HepG2 (cell line): Measurements from ENCODE around the gene CHDH. TPM values are rescaled to one million over a fixed set of nuclear protein-coding genes. Genes with fewer than 3 reads are reported as not detected.

Source experiments
- DMAP1 ChIP-seq: IDR thresholded peaks from 2 replicates; pipeline ENCODE4 v1.6.1; 2016
- RARG ChIP-seq: sonication (generic); formaldehyde crosslinking; IDR thresholded peaks from 2 replicates; pipeline ENCODE4 v1.4.0; 2020; ENCODE audit warnings: low read depth, mild to moderate bottlenecking, missing genetic modification reagents
- RBAK ChIP-seq: sonication (generic); formaldehyde crosslinking; IDR thresholded peaks from 2 replicates; pipeline ENCODE4 v1.5.1; 2020; ENCODE audit warnings: mild to moderate bottlenecking, missing genetic modification reagents
- SMAD9 ChIP-seq: sonication (generic); formaldehyde crosslinking; IDR thresholded peaks from 2 replicates; pipeline ENCODE4 v1.5.1; 2020; ENCODE audit warnings: mild to moderate bottlenecking, missing genetic modification reagents
- TBP ChIP-seq: sonication (generic); formaldehyde crosslinking; IDR thresholded peaks from 2 replicates; pipeline ENCODE4 v1.5.0; 2020; ENCODE audit warnings: missing genetic modification reagents
- ZBTB20 ChIP-seq: sonication (generic); formaldehyde crosslinking; IDR thresholded peaks from 2 replicates; pipeline ENCODE4 v1.8.1; 2023; ENCODE audit warnings: missing genetic modification reagents, low read depth, mild to moderate bottlenecking, borderline replicate concordance
- ZFP82 ChIP-seq: sonication (generic); formaldehyde crosslinking; IDR thresholded peaks from 2 replicates; pipeline ENCODE4 v1.5.1; 2020; ENCODE audit warnings: mild to moderate bottlenecking, missing genetic modification reagents, borderline replicate concordance
- ZNF101 ChIP-seq: sonication (generic); formaldehyde crosslinking; IDR thresholded peaks from 2 replicates; pipeline ENCODE4 v1.4.0; 2020; ENCODE audit warnings: mild to moderate bottlenecking, low read depth, missing genetic modification reagents, borderline replicate concordance
- ZNF383 ChIP-seq: sonication (generic); formaldehyde crosslinking; IDR thresholded peaks from 2 replicates; pipeline ENCODE4 v1.4.0; 2020; ENCODE audit warnings: missing genetic modification reagents, mild to moderate bottlenecking, borderline replicate concordance
- ZNF496 ChIP-seq: sonication (generic); formaldehyde crosslinking; IDR thresholded peaks from 2 replicates; pipeline ENCODE4 v1.8.1; 2023; ENCODE audit warnings: mild to moderate bottlenecking, moderate library complexity, missing genetic modification reagents; ENCODE audit not compliant: insufficient replicate concordance
- ZNF562 ChIP-seq: sonication (generic); formaldehyde crosslinking; IDR thresholded peaks from 2 replicates; pipeline ENCODE4 v1.8.0; 2022; ENCODE audit warnings: missing genetic modification reagents, borderline replicate concordance
- polyA plus RNA-seq, 8 experiments: library from polyadenylated mRNA; depleted of rRNA in 3 of 8; stranded (reverse) in 7 of 8; unstranded in 1 of 8; fragments of >200 nt; fragmentation: Illumina TruSeq in 4 of 8; extraction: Trizol in 4 of 8; gene quantifications; 2 replicates each; pipeline versions ENCODE4 v1.2.1 to v1.2.3, GENCODE V29; 2011 to 2016; ENCODE audit warnings: low read depth in 4 of 8, missing spikeins in 1 of 8, mixed read lengths in 1 of 8; ENCODE audit not compliant: insufficient read depth in 1 of 8
- total RNA-seq, 5 experiments: library from RNA; depleted of rRNA; stranded (reverse); fragments of >200 nt; fragmentation: Illumina TruSeq; extraction: Trizol; gene quantifications; 2 replicates each; pipeline ENCODE4 v1.2.3, GENCODE V29; 2016; ENCODE audit warnings: low read depth in 1 of 5
- TF ChIP-seq, protein P1 (sequence below): sonication (generic); formaldehyde crosslinking; conservative IDR thresholded peaks from 2 replicates; pipeline ENCODE4 v1.8.0; 2022; ENCODE audit warnings: mild to moderate bottlenecking, moderate library complexity, missing genetic modification reagents
- TF ChIP-seq, protein P2 (sequence below): sonication (generic); formaldehyde crosslinking; IDR thresholded peaks from 2 replicates; pipeline ENCODE4 v1.4.0; 2020; ENCODE audit warnings: mild to moderate bottlenecking, missing genetic modification reagents
- TF ChIP-seq, protein P3 (sequence below): sonication (generic); formaldehyde crosslinking; IDR thresholded peaks from 2 replicates; pipeline ENCODE4 v1.5.0; 2020; ENCODE audit warnings: mild to moderate bottlenecking, low read depth, missing genetic modification reagents, borderline replicate concordance
- TF ChIP-seq, protein P4 (sequence below): sonication (generic); formaldehyde crosslinking; IDR thresholded peaks from 2 replicates; pipeline ENCODE4 v1.4.0; 2020; ENCODE audit warnings: missing genetic modification reagents
- TF ChIP-seq, protein P5 (sequence below): sonication (generic); formaldehyde crosslinking; IDR thresholded peaks from 2 replicates; pipeline ENCODE4 v1.8.1; 2023; ENCODE audit warnings: mild to moderate bottlenecking, moderate library complexity, missing genetic modification reagents
- TF ChIP-seq, protein P6 (sequence below): sonication (generic); formaldehyde crosslinking; IDR thresholded peaks from 2 replicates; pipeline ENCODE4 v1.4.0; 2020; ENCODE audit warnings: low read depth, mild to moderate bottlenecking, missing genetic modification reagents

The CHDH gene
- total and polyA plus RNA-seq, 2 of the 13 experiments (the other 11 are each of a cell fraction or from before 2014, with no cell fraction given) = 28.1 to 48.9 TPM

DNA sequence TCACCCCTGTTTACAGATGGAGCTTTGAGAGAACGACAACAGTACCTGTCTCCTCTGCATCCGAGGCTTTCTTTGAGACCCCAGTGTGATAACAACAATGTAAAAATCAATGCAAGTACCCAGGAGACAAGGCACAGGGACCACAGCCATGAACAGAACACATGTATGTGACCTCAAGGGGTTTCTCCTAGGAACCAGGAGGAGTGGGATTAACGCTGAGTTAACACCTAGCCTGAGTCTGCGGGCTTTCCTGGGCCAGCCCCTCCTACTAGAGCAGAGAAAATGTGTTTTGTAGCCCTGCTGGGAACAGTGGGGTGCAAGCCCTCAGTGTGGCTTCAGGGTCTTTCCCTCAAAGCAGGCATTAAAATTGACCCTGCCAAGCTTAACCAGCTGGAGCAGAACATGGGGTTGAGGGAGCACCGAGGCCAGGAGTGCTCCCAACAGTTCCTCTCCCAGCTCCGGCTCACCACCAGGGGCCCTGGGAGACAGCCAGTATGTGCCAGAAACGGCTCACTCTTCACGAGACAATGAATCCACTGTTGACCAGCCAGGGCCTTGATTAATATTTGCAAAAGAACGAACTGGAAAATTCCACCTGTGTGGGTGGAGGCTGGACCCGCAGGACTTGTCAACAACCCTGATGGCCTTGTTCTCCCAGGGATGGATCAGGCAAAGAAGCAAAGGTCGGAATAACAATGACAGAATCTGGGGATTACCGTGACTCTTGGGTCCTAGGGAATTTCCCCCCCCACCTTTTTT, 3.6 kb downstream of the CHDH start (continued):
- TF ChIP-seq, protein P1, sequence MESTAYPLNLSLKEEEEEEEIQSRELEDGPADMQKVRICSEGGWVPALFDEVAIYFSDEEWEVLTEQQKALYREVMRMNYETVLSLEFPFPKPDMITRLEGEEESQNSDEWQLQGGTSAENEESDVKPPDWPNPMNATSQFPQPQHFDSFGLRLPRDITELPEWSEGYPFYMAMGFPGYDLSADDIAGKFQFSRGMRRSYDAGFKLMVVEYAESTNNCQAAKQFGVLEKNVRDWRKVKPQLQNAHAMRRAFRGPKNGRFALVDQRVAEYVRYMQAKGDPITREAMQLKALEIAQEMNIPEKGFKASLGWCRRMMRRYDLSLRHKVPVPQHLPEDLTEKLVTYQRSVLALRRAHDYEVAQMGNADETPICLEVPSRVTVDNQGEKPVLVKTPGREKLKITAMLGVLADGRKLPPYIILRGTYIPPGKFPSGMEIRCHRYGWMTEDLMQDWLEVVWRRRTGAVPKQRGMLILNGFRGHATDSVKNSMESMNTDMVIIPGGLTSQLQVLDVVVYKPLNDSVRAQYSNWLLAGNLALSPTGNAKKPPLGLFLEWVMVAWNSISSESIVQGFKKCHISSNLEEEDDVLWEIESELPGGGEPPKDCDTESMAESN (CRISPR knock-in tag) = no peak
- TF ChIP-seq, protein P2, sequence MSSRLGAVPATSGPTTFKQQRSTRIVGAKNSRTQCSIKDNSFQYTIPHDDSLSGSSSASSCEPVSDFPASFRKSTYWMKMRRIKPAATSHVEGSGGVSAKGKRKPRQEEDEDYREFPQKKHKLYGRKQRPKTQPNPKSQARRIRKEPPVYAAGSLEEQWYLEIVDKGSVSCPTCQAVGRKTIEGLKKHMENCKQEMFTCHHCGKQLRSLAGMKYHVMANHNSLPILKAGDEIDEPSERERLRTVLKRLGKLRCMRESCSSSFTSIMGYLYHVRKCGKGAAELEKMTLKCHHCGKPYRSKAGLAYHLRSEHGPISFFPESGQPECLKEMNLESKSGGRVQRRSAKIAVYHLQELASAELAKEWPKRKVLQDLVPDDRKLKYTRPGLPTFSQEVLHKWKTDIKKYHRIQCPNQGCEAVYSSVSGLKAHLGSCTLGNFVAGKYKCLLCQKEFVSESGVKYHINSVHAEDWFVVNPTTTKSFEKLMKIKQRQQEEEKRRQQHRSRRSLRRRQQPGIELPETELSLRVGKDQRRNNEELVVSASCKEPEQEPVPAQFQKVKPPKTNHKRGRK (CRISPR knock-in tag) = no peak
- TF ChIP-seq ZBTB20 (CRISPR knock-in tag) (no peak; the same call in 1 of the 2 replicates), SMAD9 (CRISPR knock-in tag) (no peak), DMAP1 (CRISPR knock-in tag) (peak; percentile 82), TBP (CRISPR knock-in tag) (no peak), ZNF101 (no peak), ZNF496 (CRISPR knock-in tag) (no peak), RARG (no peak), ZFP82 (CRISPR knock-in tag) (no peak; the same call in 1 of the 2 replicates), RBAK (CRISPR knock-in tag) (no peak), ZNF383 (CRISPR knock-in tag) (no peak), ZNF562 (CRISPR knock-in tag) (no peak)
- TF ChIP-seq, protein P3, sequence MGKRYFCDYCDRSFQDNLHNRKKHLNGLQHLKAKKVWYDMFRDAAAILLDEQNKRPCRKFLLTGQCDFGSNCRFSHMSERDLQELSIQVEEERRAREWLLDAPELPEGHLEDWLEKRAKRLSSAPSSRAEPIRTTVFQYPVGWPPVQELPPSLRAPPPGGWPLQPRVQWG (CRISPR knock-in tag) = no peak
- TF ChIP-seq, protein P4, sequence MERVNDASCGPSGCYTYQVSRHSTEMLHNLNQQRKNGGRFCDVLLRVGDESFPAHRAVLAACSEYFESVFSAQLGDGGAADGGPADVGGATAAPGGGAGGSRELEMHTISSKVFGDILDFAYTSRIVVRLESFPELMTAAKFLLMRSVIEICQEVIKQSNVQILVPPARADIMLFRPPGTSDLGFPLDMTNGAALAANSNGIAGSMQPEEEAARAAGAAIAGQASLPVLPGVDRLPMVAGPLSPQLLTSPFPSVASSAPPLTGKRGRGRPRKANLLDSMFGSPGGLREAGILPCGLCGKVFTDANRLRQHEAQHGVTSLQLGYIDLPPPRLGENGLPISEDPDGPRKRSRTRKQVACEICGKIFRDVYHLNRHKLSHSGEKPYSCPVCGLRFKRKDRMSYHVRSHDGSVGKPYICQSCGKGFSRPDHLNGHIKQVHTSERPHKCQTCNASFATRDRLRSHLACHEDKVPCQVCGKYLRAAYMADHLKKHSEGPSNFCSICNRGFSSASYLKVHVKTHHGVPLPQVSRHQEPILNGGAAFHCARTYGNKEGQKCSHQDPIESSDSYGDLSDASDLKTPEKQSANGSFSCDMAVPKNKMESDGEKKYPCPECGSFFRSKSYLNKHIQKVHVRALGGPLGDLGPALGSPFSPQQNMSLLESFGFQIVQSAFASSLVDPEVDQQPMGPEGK = peak; percentile 73
- TF ChIP-seq, protein P5, sequence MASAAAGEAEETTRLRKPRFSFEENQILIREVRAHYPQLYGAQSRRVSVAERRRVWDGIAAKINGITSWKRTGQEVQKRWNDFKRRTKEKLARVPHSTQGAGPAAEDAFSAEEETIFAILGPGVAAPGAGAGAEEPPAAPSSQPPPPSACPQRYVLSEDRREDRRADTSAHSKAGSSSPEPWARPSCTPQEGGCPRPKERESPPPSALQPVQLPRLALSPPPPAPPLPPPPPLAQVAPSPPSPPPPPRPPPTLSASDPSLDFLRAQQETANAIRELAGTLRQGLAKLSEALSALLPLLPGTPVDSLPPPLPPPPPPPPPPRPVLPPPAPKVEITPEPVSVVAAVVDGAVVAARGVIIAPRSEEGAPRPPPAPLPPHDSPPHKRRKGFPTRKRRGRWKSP (CRISPR knock-in tag) = peak; percentile 51; the same call in 1 of the 2 replicates
- TF ChIP-seq, protein P6, sequence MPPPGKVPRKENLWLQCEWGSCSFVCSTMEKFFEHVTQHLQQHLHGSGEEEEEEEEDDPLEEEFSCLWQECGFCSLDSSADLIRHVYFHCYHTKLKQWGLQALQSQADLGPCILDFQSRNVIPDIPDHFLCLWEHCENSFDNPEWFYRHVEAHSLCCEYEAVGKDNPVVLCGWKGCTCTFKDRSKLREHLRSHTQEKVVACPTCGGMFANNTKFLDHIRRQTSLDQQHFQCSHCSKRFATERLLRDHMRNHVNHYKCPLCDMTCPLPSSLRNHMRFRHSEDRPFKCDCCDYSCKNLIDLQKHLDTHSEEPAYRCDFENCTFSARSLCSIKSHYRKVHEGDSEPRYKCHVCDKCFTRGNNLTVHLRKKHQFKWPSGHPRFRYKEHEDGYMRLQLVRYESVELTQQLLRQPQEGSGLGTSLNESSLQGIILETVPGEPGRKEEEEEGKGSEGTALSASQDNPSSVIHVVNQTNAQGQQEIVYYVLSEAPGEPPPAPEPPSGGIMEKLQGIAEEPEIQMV (CRISPR knock-in tag) = no peak; the same call in 1 of the 2 replicates
